ENCODE data around the gene DNAJB11. TPM values are rescaled to one million over a fixed set of nuclear protein-coding genes. Genes with fewer than 3 reads are reported as not detected.

The DNAJB11 gene
- total RNA-seq, 1 experiment from 2014 or later: 54.3 TPM

- ChIA-PET CTCF (interaction anchor here (1.0 to 1.8 kb wide), 2 partner anchors 9 to 11 kb away, joined by 3 to 8 read pairs; no protein-coding TSS in a partner anchor), POLR2A (no interaction called here), RAD21 (ENCODE audit: low non-redundant PET in 1 of 2, low total read pairs in 2 of 2, uncharacterized antibody in 2 of 2, unreplicated experiment in 2 of 2) (no interaction called here)
- Histone ChIP-seq H3K27me3 (ENCODE audit: insufficient read depth, low read length) (no peaks in the 10 kb centered on the region), H3K9ac (ENCODE audit: low read length) (no peak overlapping the region), H3K36me3 (ENCODE audit: control insufficient read depth in 1 of 2, insufficient read depth in 2 of 2, low read length in 2 of 2) (no peaks in the 10 kb centered on the region), H3K9me2 (ENCODE audit: insufficient read depth) (no peaks in the 10 kb centered on the region), H3K9me3 (ENCODE audit: control insufficient read depth in 1 of 2, insufficient read depth in 1 of 2, low read depth in 1 of 2, low read length in 2 of 2) (no peaks in the 10 kb centered on the region), H2AFZ (ENCODE audit: low read depth, low read length, poor library complexity, severe bottlenecking) (no peak overlapping the region), H3K4me1 (ENCODE audit: control insufficient read depth in 1 of 2, insufficient read depth in 2 of 2, low read length in 2 of 2) (no peaks in the 10 kb centered on the region), H3K4me2 (ENCODE audit: low read length) (no peak overlapping the region), H3K4me3 (replicated peaks in 1 of 2; ENCODE audit: low read depth in 1 of 2, low read length in 2 of 2) (no peak overlapping the region), H3K79me2 (ENCODE audit: insufficient read depth, low read length) (no peaks in the 10 kb centered on the region), H3K27ac (ENCODE audit: low read depth, low read length) (no peak overlapping the region), H4K20me1 (ENCODE audit: insufficient read depth) (no peaks in the 10 kb centered on the region)
- intact Hi-C loops (cut with micrococcal nuclease): no loop called here
- no peak for ATAC-seq
- BruUV-seq (replicated peaks): no TSS peak
- TF ChIP-seq ELF1 (IDR thresholded peaks at IDR 0.05; ENCODE audit: borderline replicate concordance, low read depth): no peak
- no peak for TF ChIP-seq CTCF (IDR thresholded peaks at IDR 0.05 in 2 of 3, conservative IDR thresholded peaks at IDR 0.05 in 1 of 3; ENCODE audit: borderline replicate concordance in 1 of 3, insufficient read depth in 1 of 3, low read depth in 2 of 3, low read length in 2 of 3)
- no peak for TF ChIP-seq SP1 (IDR thresholded peaks at IDR 0.05; ENCODE audit: low read depth)
- TF ChIP-seq FOSL1 (IDR thresholded peaks at IDR 0.05; ENCODE audit: low read depth): no peak
- TF ChIP-seq YY1 (IDR thresholded peaks at IDR 0.05; ENCODE audit: extremely low read depth, insufficient replicate concordance, low read depth, low read length): no peak
- TF ChIP-seq CEBPB (IDR thresholded peaks at IDR 0.05; ENCODE audit: low read depth): no peak
- TF ChIP-seq EGR1 (IDR thresholded peaks at IDR 0.05; ENCODE audit: low read depth): no peak
- TF ChIP-seq EZH2phosphoT487 (IDR thresholded peaks at IDR 0.05; ENCODE audit: borderline replicate concordance): no peak
- no peak for TF ChIP-seq EZH2 (IDR thresholded peaks at IDR 0.05)
- TF ChIP-seq ZNF274 (IDR thresholded peaks at IDR 0.05; ENCODE audit: low read depth, low read length): no peak
- DNase-seq (ENCODE audit: low read depth, low spot score): no peak
Measured at GRCh38 chr3:186625600-186626042, 55.1 kb downstream of the DNAJB11 start.

All from HCT116 (cell line).